ENCODE data around the gene SAMD14.

GRCh38 chr17:50102164-50102991 is 27.6 kb downstream of the SAMD14 start:
- no peak for TF ChIP-seq ATF7 (IDR thresholded peaks at IDR 0.05; ENCODE audit: low read depth)
- TF ChIP-seq CTCF (IDR thresholded peaks at IDR 0.05 in 2 of 3, conservative IDR thresholded peaks at IDR 0.05 in 1 of 3; ENCODE audit: control insufficient read depth in 2 of 3, extremely low read depth in 1 of 3, insufficient read depth in 1 of 3, low read depth in 3 of 3, low read length in 3 of 3) = no peak
- TF ChIP-seq ZNF274 (IDR thresholded peaks at IDR 0.05; ENCODE audit: insufficient read depth, insufficient read length) = no peak
- no peak for TF ChIP-seq ZNF622 (IDR thresholded peaks at IDR 0.05)
- TF ChIP-seq POLR2A (IDR thresholded peaks at IDR 0.05; ENCODE audit: low read depth, low read length) = no peak
- no peak for TF ChIP-seq SIN3A (IDR thresholded peaks at IDR 0.05; ENCODE audit: low read depth, low read length)
- no peak for TF ChIP-seq JUND (IDR thresholded peaks at IDR 0.05; ENCODE audit: low read depth, low read length)
- no peak for TF ChIP-seq SREBF1 (IDR thresholded peaks at IDR 0.05; ENCODE audit: low read length)
- no peak for TF ChIP-seq BCLAF1 (IDR thresholded peaks at IDR 0.05)
- no peak for TF ChIP-seq PBX3 (IDR thresholded peaks at IDR 0.05; ENCODE audit: insufficient replicate concordance, low read depth, low read length)

Measured in GM12878 (cell line).